ENCODE results near the gene KDM6B.

KDM6B gene

DNA sequence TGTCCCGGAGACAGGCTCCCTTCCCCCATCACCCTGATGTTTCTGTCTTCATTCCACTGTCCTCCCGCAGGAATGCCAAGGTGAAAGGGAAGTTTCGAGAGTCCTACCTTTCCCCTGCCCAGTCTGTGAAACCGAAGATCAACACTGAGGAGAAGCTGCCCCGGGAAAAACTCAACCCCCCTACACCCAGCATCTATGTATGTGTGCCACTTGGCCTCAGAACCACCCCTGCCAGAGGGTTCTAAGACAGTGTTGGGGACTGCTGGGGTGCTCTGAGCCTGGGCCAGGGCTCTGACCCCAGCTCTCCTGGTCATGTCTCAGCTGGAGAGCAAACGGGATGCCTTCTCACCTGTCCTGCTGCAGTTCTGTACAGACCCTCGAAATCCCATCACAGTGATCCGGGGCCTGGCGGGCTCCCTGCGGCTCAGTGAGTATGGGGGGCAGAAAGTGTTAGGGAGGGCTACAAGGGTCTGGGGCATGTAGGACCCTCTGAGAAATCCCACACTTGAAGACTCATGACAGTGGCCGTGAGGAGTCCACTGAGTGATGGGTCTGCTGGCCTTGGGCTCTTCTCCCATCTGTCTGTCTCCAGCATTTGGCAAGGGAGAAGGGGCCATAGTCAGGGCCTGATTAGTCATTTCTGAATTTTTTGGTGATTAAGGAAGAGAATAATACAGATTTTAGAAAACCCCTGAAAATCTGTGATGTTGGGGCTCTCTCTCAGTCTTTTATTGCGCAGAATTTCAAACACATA, 15.9 kb downstream of the KDM6B start:
- Histone ChIP-seq H3K27me3 (no peaks in the 10 kb centered on the region), H3K27ac (peak overlapping the region; percentile 98), H3K4me3 (ENCODE audit: low read depth in 1 of 2, low read length in 1 of 2) (peak overlapping the region in 1 of 2 experiments; percentile 7), H3K36me3 (peaks cover 100% of the 10 kb centered on the region), H3K9me3 (peaks cover 16% of the 10 kb centered on the region), H3K4me1 (ENCODE audit: control insufficient read depth in 1 of 2, insufficient read depth in 1 of 2, low read depth in 1 of 2, low read length in 1 of 2) (peaks cover 48 to 71% of the 10 kb centered on the region in 2 experiments)
- TF ChIP-seq, protein P1, sequence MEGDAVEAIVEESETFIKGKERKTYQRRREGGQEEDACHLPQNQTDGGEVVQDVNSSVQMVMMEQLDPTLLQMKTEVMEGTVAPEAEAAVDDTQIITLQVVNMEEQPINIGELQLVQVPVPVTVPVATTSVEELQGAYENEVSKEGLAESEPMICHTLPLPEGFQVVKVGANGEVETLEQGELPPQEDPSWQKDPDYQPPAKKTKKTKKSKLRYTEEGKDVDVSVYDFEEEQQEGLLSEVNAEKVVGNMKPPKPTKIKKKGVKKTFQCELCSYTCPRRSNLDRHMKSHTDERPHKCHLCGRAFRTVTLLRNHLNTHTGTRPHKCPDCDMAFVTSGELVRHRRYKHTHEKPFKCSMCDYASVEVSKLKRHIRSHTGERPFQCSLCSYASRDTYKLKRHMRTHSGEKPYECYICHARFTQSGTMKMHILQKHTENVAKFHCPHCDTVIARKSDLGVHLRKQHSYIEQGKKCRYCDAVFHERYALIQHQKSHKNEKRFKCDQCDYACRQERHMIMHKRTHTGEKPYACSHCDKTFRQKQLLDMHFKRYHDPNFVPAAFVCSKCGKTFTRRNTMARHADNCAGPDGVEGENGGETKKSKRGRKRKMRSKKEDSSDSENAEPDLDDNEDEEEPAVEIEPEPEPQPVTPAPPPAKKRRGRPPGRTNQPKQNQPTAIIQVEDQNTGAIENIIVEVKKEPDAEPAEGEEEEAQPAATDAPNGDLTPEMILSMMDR (IDR thresholded peaks at IDR 0.05): no peak

DNA sequence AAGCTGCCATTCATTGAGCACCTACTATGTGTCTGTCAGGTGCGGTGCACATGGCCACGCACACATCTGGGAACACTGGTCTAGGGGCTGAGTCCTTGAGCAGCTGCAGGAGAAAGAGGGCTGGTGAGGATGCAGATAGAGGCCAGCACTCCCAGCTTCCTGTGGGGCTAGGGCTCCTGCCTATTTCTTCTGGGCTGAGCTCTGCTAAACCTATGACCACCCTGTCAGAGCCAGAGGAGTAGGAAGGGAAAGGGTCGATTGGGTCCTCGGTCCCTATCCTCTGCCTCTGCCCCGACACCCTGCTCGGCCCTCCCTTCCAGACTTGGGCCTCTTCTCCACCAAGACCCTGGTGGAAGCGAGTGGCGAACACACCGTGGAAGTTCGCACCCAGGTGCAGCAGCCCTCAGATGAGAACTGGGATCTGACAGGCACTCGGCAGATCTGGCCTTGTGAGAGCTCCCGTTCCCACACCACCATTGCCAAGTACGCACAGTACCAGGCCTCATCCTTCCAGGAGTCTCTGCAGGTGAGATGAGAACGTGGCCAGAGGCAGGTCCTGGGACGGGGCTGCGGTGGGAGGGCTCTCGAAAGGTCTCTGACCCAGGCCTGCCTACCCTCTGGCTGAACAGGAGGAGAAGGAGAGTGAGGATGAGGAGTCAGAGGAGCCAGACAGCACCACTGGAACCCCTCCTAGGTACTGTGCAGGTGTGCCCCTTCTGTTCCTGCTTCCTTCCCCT, 16.9 kb downstream of the KDM6B start:
- Histone ChIP-seq H3K9me3 (peaks cover 16% of the 10 kb centered on the region), H3K27ac (peak overlapping the region; percentile 98), H3K4me1 (ENCODE audit: control insufficient read depth in 1 of 2, insufficient read depth in 1 of 2, low read depth in 1 of 2, low read length in 1 of 2) (peaks cover 49 to 71% of the 10 kb centered on the region in 2 experiments), H3K4me3 (ENCODE audit: low read depth in 1 of 2, low read length in 1 of 2) (peak overlapping the region in 1 of 2 experiments; percentile 52), H3K36me3 (peaks cover 100% of the 10 kb centered on the region), H3K27me3 (no peaks in the 10 kb centered on the region)
- TF ChIP-seq, protein P1 (IDR thresholded peaks at IDR 0.05): no peak

DNA sequence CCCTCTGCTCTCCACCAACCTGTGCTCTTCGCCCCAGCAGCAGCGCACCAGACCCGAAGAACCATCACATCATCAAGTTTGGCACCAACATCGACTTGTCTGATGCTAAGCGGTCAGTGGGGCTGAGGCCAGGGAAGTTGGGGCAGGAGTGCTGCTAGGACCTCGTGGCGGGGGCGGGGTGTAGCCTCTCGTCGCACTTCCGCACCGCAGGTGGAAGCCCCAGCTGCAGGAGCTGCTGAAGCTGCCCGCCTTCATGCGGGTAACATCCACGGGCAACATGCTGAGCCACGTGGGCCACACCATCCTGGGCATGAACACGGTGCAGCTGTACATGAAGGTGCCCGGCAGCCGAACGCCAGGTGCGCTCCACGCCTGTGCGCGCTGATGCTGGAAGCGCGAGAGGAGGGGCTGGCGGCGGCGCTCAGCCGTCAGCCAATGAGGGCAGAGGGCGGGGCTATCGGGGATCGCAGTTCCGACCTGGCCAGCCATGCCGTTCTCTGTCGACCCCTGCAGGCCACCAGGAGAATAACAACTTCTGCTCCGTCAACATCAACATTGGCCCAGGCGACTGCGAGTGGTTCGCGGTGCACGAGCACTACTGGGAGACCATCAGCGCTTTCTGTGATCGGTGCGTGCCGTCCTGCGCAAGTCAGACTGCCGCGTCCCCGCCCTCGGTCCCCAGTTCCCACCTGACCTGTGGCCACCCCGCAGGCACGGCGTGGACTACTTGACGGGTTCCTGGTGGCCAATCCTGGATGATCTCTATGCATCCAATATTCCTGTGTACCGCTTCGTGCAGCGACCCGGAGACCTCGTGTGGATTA, 17.6 kb downstream of the KDM6B start:
- peaks cover 54 to 72% of the 10 kb centered on the region in 2 experiments for H3K4me1 ChIP-seq (ENCODE audit: control insufficient read depth in 1 of 2, insufficient read depth in 1 of 2, low read depth in 1 of 2, low read length in 1 of 2)
- no peaks in the 10 kb centered on the region for H3K27me3 ChIP-seq
- TF ChIP-seq, protein P1 (IDR thresholded peaks at IDR 0.05): peak; percentile 98
- peak overlapping the region in 1 of 2 experiments; percentile 52 for H3K4me3 ChIP-seq (ENCODE audit: low read depth in 1 of 2, low read length in 1 of 2)
- peak overlapping the region; percentile 98 for H3K27ac ChIP-seq
- peaks cover 100% of the 10 kb centered on the region for H3K36me3 ChIP-seq
- peaks cover 16% of the 10 kb centered on the region for H3K9me3 ChIP-seq

DNA sequence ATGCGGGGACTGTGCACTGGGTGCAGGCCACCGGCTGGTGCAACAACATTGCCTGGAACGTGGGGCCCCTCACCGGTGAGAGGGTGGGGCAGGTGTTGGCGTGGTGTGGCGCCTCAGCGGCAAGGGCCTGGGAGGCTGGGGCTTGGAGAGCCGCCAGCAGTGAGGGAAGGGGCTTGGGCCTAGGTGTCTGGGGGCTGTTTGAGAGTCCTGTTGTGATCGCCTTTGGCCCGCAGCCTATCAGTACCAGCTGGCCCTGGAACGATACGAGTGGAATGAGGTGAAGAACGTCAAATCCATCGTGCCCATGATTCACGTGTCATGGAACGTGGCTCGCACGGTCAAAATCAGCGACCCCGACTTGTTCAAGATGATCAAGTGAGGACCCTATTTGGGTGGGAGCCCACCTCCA, 18.2 kb downstream of the KDM6B start:
- TF ChIP-seq, protein P1 (IDR thresholded peaks at IDR 0.05): no peak

More for the DNA sequence above, 18.2 kb downstream of the KDM6B start:
- no peaks in the 10 kb centered on the region for H3K27me3 ChIP-seq
- H3K36me3 ChIP-seq: peaks cover 94% of the 10 kb centered on the region
- H3K27ac ChIP-seq: peak overlapping the region; percentile 98
- peaks cover 57 to 78% of the 10 kb centered on the region in 2 experiments for H3K4me1 ChIP-seq (ENCODE audit: control insufficient read depth in 1 of 2, insufficient read depth in 1 of 2, low read depth in 1 of 2, low read length in 1 of 2)
- peak overlapping the region in 1 of 2 experiments; percentile 52 for H3K4me3 ChIP-seq (ENCODE audit: low read depth in 1 of 2, low read length in 1 of 2)
- peaks cover 16% of the 10 kb centered on the region for H3K9me3 ChIP-seq

All from neutrophil (primary cell).